HepG2 (cell line): Measurements from ENCODE around the gene NOCT. TPM values are rescaled to one million over a fixed set of nuclear protein-coding genes. Genes with fewer than 3 reads are reported as not detected.

ENCODE experiments used
- FOSL2 ChIP-seq: sonication (generic); formaldehyde crosslinking; IDR thresholded peaks from 2 replicates; pipeline ENCODE4 v1.4.0; 2020; ENCODE audit warnings: missing genetic modification reagents
- HNRNPUL1 ChIP-seq: fragments of 200-400 bp; formaldehyde crosslinking; IDR thresholded peaks from 2 replicates; pipeline ENCODE4 v1.6.1; 2017; ENCODE audit warnings: low read depth, mild to moderate bottlenecking, low read length, moderate library complexity
- MAF1 ChIP-seq: sonication (generic); formaldehyde crosslinking; IDR thresholded peaks from 2 replicates; pipeline ENCODE4 v1.5.0; 2020; ENCODE audit warnings: missing genetic modification reagents, borderline replicate concordance
- NBN ChIP-seq: fragments of 450-650 bp; conservative IDR thresholded peaks from 2 replicates; pipeline ENCODE4 v1.6.1; 2017
- NFRKB ChIP-seq: fragments of 450-650 bp; IDR thresholded peaks from 2 replicates; pipeline ENCODE4 v1.6.1; 2017
- SMARCC2 ChIP-seq: fragments of 450-650 bp; IDR thresholded peaks from 2 replicates; pipeline ENCODE4 v1.6.1; 2017; ENCODE audit warnings: antibody characterized with exemption, mild to moderate bottlenecking
- THYN1 ChIP-seq: sonication (generic); formaldehyde crosslinking; IDR thresholded peaks from 2 replicates; pipeline ENCODE4 v1.8.1; 2023; ENCODE audit warnings: low read depth, mild to moderate bottlenecking, moderate library complexity, missing genetic modification reagents, borderline replicate concordance
- TP53 ChIP-seq: sonication (generic); formaldehyde crosslinking; conservative IDR thresholded peaks from 2 replicates; pipeline ENCODE4 v1.4.0; 2020; ENCODE audit warnings: missing genetic modification reagents
- TRIM24 ChIP-seq: sonication (generic); formaldehyde crosslinking; IDR thresholded peaks from 2 replicates; pipeline ENCODE4 v1.8.0; 2022; ENCODE audit warnings: mild to moderate bottlenecking, missing genetic modification reagents
- ZNF121 ChIP-seq: sonication (generic); formaldehyde crosslinking; IDR thresholded peaks from 2 replicates; pipeline ENCODE4 v1.5.0; 2020; ENCODE audit warnings: mild to moderate bottlenecking, missing genetic modification reagents
- ZNF180 ChIP-seq: sonication (generic); formaldehyde crosslinking; IDR thresholded peaks from 2 replicates; pipeline ENCODE4 v1.4.0; 2020; ENCODE audit warnings: low read depth, missing genetic modification reagents, borderline replicate concordance
- ZNF33A ChIP-seq: sonication (generic); formaldehyde crosslinking; IDR thresholded peaks from 2 replicates; pipeline ENCODE4 v1.5.1; 2020; ENCODE audit warnings: missing genetic modification reagents, mild to moderate bottlenecking, moderate library complexity, borderline replicate concordance
- ZNF431 ChIP-seq: sonication (generic); formaldehyde crosslinking; IDR thresholded peaks from 2 replicates; pipeline ENCODE4 v1.9.0; 2022; ENCODE audit warnings: missing genetic modification reagents, low read depth, mild to moderate bottlenecking, borderline replicate concordance
- ZNF552 ChIP-seq: sonication (generic); formaldehyde crosslinking; IDR thresholded peaks from 2 replicates; pipeline ENCODE4 v1.9.0; 2022; ENCODE audit warnings: missing genetic modification reagents, mild to moderate bottlenecking, borderline replicate concordance
- ZNF672 ChIP-seq: sonication (generic); formaldehyde crosslinking; IDR thresholded peaks from 2 replicates; pipeline ENCODE4 v1.8.1; 2022; ENCODE audit warnings: missing genetic modification reagents
- polyA plus RNA-seq, 8 experiments: library from polyadenylated mRNA; depleted of rRNA in 3 of 8; stranded (reverse) in 7 of 8; unstranded in 1 of 8; fragments of >200 nt; fragmentation: Illumina TruSeq in 4 of 8; extraction: Trizol in 4 of 8; gene quantifications; 2 replicates each; pipeline versions ENCODE4 v1.2.1 to v1.2.3, GENCODE V29; 2011 to 2016; ENCODE audit warnings: low read depth in 4 of 8, missing spikeins in 1 of 8, mixed read lengths in 1 of 8; ENCODE audit not compliant: insufficient read depth in 1 of 8
- total RNA-seq, 5 experiments: library from RNA; depleted of rRNA; stranded (reverse); fragments of >200 nt; fragmentation: Illumina TruSeq; extraction: Trizol; gene quantifications; 2 replicates each; pipeline ENCODE4 v1.2.3, GENCODE V29; 2016; ENCODE audit warnings: low read depth in 1 of 5
- TF ChIP-seq, protein P1 (sequence below): sonication (generic); formaldehyde crosslinking; IDR thresholded peaks from 2 replicates; pipeline ENCODE4 v1.8.1; 2023; ENCODE audit warnings: mild to moderate bottlenecking, inconsistent platforms, moderate library complexity, missing genetic modification reagents, borderline replicate concordance
- TF ChIP-seq, protein P2 (sequence below): sonication (generic); formaldehyde crosslinking; IDR thresholded peaks from 2 replicates; pipeline ENCODE4 v1.4.0; 2020; ENCODE audit warnings: missing genetic modification reagents, borderline replicate concordance
- TF ChIP-seq, protein P3 (sequence below): sonication (generic); formaldehyde crosslinking; IDR thresholded peaks from 2 replicates; pipeline ENCODE4 v1.4.0; 2020; ENCODE audit warnings: missing genetic modification reagents
- TF ChIP-seq, protein P4 (sequence below): sonication (generic); formaldehyde crosslinking; IDR thresholded peaks from 2 replicates; pipeline ENCODE4 v1.5.1; 2020; ENCODE audit warnings: missing genetic modification reagents, mild to moderate bottlenecking, borderline replicate concordance
- TF ChIP-seq, protein P5 (sequence below): sonication (generic); formaldehyde crosslinking; IDR thresholded peaks from 2 replicates; pipeline ENCODE4 v1.4.0; 2020; ENCODE audit warnings: missing genetic modification reagents

NOCT gene
- total and polyA plus RNA-seq, 2 of the 13 experiments (the other 11 are each of a cell fraction or from before 2014, with no cell fraction given) = 3.6 to 13.1 TPM

DNA sequence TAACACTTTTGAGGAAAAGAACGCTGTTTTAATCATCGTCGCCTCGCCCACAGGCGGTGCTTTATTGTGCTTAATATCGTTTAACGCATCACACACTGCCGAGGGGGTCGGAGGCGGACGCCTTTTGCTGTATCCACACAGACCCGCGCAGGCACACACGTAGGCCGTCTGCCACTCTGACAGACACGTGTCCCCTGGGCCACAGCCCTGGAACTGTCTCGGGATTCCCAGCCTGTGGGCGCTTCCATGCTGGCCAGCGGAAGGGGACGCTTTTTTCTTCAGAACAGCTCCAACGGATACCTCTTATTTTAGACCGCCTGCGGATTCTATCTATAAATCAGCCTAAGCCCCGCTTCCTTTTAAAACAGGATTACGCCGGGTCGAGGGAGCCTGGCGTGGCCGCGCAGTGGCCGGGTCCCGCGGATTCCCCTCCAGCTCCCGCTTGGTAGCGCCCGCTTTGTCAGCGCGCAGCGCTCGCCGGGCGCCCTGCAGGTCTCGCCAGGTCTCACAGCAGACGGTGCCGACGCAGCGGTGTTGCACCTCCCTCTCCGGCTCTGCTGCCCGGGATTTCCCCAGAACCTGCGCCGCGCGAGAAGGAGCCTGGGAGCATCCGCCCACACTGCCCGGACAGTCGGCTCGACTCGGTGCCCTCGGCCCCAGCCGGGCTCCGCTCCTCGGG, at the start of gene NOCT (continued):
- TF ChIP-seq FOSL2 = peak; percentile 14
- no peak for TF ChIP-seq NBN
- 0 out of 2 replicates have a peak, but pooled peaks have one; percentile 19 for TF ChIP-seq ZNF121 (CRISPR knock-in tag)
- TF ChIP-seq ZNF552 (CRISPR knock-in tag) = no peak
- TF ChIP-seq HNRNPUL1 = no peak
- no peak for TF ChIP-seq SMARCC2
- TF ChIP-seq NFRKB = no peak
- TF ChIP-seq THYN1 (CRISPR knock-in tag) = no peak
- TF ChIP-seq, protein P1, sequence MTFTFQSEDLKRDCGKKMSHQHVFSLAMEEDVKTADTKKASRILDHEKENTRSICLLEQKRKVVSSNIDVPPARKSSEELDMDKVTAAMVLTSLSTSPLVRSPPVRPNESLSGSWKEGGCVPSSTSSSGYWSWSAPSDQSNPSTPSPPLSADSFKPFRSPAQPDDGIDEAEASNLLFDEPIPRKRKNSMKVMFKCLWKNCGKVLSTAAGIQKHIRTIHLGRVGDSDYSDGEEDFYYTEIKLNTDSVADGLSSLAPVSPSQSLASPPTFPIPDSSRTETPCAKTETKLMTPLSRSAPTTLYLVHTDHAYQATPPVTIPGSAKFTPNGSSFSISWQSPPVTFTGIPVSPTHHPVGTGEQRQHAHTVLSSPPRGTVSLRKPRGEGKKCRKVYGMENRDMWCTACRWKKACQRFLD (CRISPR knock-in tag) = no peak; the same call in 1 of the 2 replicates
- TF ChIP-seq, protein P2, sequence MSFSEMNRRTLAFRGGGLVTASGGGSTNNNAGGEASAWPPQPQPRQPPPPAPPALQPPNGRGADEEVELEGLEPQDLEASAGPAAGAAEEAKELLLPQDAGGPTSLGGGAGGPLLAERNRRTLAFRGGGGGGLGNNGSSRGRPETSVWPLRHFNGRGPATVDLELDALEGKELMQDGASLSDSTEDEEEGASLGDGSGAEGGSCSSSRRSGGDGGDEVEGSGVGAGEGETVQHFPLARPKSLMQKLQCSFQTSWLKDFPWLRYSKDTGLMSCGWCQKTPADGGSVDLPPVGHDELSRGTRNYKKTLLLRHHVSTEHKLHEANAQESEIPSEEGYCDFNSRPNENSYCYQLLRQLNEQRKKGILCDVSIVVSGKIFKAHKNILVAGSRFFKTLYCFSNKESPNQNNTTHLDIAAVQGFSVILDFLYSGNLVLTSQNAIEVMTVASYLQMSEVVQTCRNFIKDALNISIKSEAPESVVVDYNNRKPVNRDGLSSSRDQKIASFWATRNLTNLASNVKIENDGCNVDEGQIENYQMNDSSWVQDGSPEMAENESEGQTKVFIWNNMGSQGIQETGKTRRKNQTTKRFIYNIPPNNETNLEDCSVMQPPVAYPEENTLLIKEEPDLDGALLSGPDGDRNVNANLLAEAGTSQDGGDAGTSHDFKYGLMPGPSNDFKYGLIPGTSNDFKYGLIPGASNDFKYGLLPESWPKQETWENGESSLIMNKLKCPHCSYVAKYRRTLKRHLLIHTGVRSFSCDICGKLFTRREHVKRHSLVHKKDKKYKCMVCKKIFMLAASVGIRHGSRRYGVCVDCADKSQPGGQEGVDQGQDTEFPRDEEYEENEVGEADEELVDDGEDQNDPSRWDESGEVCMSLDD = no peak
- TF ChIP-seq, protein P3, sequence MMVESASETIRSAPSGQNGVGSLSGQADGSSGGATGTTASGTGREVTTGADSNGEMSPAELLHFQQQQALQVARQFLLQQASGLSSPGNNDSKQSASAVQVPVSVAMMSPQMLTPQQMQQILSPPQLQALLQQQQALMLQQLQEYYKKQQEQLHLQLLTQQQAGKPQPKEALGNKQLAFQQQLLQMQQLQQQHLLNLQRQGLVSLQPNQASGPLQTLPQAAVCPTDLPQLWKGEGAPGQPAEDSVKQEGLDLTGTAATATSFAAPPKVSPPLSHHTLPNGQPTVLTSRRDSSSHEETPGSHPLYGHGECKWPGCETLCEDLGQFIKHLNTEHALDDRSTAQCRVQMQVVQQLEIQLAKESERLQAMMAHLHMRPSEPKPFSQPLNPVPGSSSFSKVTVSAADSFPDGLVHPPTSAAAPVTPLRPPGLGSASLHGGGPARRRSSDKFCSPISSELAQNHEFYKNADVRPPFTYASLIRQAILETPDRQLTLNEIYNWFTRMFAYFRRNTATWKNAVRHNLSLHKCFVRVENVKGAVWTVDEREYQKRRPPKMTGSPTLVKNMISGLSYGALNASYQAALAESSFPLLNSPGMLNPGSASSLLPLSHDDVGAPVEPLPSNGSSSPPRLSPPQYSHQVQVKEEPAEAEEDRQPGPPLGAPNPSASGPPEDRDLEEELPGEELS (CRISPR knock-in tag) = peak; percentile 27; the same call in 1 of the 2 replicates
- no peak for TF ChIP-seq ZNF180 (CRISPR knock-in tag)
- no peak for TF ChIP-seq ZNF33A (CRISPR knock-in tag)
- TF ChIP-seq, protein P4, sequence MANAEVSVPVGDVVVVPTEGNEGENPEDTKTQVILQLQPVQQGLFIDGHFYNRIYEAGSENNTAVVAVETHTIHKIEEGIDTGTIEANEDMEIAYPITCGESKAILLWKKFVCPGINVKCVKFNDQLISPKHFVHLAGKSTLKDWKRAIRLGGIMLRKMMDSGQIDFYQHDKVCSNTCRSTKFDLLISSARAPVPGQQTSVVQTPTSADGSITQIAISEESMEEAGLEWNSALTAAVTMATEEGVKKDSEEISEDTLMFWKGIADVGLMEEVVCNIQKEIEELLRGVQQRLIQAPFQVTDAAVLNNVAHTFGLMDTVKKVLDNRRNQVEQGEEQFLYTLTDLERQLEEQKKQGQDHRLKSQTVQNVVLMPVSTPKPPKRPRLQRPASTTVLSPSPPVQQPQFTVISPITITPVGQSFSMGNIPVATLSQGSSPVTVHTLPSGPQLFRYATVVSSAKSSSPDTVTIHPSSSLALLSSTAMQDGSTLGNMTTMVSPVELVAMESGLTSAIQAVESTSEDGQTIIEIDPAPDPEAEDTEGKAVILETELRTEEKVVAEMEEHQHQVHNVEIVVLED (CRISPR knock-in tag) = peak; percentile 66; the same call in 1 of the 2 replicates
- TF ChIP-seq ZNF672 (CRISPR knock-in tag) = peak; percentile 13; the same call in 1 of the 2 replicates
- TF ChIP-seq TP53 (CRISPR knock-in tag) = no peak; the same call in 1 of the 2 replicates
- TF ChIP-seq, protein P5, sequence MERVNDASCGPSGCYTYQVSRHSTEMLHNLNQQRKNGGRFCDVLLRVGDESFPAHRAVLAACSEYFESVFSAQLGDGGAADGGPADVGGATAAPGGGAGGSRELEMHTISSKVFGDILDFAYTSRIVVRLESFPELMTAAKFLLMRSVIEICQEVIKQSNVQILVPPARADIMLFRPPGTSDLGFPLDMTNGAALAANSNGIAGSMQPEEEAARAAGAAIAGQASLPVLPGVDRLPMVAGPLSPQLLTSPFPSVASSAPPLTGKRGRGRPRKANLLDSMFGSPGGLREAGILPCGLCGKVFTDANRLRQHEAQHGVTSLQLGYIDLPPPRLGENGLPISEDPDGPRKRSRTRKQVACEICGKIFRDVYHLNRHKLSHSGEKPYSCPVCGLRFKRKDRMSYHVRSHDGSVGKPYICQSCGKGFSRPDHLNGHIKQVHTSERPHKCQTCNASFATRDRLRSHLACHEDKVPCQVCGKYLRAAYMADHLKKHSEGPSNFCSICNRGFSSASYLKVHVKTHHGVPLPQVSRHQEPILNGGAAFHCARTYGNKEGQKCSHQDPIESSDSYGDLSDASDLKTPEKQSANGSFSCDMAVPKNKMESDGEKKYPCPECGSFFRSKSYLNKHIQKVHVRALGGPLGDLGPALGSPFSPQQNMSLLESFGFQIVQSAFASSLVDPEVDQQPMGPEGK (CRISPR knock-in tag) = no peak
- TF ChIP-seq ZNF431 (CRISPR knock-in tag) = peak; percentile 88; the same call in 1 of the 2 replicates
- 0 out of 2 replicates have a peak, but pooled peaks have one; percentile 41 for TF ChIP-seq MAF1 (CRISPR knock-in tag)
- no peak for TF ChIP-seq TRIM24
